GM21717 (cell line): ENCODE results near the gene CALHM2.
A peak's percentile ranks its signal among the peaks of the same experiment; 100 is the strongest.

Experiments used
- ATAC-seq: cut with Tn5 transposase; IDR thresholded peaks from one replicate; pipeline ENCODE4 v1.9.1; 2021; ENCODE audit warnings: mild to moderate bottlenecking, moderate library complexity; ENCODE audit not compliant: unreplicated experiment

The CALHM2 gene

DNA sequence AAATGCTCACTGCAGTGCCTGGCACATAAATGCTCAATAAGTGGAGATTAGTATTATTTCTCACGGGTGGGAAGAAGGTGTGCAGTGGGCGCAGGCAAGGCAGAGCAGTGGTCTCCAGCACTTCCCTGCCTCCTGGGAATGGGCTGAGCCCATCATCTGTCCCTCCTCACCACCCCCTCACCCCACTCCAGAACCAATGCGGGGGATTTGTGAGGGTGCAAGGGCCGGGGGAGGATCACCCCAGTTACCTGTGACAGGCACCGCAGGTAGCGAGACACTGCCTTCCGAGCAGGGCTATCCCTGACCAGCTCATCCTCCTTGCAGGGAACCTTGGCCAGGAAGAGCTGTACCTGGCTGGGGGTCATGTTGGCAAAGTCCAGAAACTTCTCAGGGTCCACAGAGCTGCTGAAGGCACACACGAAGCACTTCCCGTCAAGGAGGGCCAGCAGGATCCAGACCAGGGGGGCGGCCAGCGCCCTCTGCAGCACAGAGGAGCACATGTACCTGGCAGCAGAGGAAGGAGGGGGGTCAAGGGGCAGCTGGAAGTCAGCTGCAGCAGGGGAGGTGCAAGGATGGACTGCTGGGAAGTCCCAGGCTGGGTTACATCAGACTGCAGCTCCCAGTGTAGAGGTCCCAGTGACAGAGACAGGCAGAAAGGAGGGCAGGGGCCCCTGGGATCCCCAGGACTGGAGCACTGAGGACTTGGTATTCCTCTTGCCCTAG lies 24.0 kb upstream of the CALHM2 start:
- ATAC-seq: no peak

DNA sequence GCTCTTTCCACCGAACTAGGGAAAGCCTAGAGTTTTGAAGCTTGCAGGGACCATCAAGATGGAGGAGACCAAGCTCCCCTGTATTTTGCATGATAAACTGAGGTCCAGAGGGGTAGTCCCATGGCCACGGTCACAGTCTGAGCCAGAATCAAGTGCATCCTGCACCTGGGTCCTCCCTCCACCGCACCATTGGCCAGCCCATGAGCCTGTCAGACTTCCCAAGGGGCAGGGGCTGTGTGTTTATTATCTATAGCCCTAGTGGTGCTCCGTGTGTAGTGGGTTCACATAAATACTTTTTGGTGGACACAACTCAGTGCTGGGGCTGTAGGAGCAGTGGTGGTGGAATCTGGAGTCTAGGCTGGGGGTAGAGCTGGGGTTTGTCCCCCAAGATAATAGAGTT lies 23.3 kb upstream of the CALHM2 start:
- ATAC-seq: no peak

DNA sequence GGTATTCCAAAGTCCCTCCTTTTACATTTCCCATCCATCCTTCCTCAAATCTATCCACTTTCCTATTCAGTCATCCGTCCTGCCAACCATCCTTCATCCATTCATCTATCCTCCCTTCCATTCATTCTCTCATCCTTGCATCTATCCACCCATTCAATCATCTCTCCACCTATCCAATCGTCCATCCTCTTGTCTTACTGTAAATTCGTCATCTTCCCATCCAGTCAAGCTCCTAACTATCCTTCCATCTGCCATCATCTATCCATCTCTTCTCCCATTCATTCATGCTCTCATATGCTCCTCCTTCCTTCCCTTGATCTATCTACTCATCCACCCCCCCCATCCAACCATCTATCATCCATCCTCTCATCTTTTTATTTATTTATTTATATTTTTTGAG lies 21.9 kb upstream of the CALHM2 start:
- ATAC-seq: no peak

DNA sequence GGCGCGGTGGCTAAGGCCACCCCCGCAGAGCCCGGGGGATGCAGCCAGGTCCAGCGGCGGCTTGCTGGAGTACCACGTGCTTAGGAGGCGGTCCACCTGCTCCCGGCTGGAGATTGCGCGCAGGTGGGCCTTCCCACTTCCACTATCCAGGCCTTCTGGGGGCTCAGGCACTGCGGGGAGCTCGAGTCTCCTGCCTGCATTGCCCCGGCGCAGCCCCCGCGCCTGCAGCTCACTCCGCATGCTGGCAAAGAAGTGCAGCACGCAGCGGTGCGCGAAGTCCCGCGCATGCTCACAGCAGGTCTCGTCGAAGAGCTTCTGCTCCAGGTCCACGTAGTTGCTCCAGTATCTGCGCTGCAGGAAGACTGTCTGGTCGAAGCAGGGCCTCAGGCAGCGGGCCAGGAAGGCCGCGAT lies 21.1 kb upstream of the CALHM2 start:
- no peak for ATAC-seq

DNA sequence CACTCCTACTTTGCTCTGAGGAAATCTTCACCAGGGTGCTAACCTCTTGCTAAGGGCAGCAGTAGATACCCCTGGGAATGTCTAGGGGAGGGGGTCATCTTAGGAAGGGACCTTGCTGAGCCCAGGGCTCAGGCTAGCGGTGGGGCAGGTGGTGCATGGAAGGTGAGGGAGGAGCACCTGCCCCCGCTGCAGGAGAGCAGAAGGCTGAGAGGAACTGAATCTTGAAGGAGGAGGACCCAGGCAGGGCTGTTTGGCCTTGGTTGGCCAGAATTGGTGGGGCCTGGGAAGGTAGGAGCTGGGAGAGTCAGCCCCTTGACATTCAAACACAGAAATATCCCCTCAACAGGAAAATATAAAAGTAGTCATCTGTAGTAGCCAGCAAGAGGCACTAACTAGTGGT lies 19.8 kb upstream of the CALHM2 start:
- peak; percentile 33 for ATAC-seq

DNA sequence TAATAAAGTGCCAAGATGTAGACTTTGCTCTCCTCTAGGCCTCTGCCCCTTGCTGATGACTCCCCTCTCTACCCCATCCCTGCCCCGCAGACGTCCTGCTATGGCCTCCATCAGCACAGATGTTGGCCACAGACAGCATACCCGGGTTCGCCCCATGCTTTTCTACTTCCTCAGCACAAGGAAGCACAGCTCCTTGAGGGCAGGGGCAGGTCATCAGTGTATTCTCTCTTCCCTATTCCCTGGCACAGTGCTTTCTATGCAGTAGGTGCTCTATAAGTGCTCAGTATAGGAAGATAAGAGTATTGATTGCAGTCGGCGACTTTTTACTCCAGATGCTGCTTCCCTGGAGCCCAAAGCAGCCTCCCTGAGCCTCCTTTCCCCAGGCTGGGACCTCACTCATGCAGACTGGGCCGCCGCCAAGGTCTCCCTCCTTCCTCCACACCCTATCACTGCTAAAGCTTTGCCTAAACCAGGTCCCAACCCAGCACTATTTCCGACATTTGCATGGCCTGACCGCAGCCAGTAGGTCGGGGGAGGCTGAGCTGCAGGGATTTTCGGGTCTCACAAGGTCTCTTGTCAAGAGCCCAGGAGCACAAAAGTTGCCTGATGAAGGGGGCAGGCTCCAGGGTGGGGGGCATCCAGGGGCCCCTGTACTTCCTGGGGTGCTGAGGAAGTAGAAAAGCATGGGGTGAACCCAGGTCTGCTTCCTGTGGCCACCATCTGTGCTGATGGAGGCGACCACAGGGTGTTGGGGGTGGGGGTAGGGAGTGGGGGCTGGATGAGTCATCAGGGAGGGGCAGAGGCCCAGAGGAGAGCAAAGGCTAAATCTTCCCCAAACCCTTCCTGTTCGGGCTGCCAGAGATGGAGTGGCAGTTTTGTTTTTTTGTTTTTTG lies 18.8 kb upstream of the CALHM2 start:
- peak; percentile 74 for ATAC-seq

DNA sequence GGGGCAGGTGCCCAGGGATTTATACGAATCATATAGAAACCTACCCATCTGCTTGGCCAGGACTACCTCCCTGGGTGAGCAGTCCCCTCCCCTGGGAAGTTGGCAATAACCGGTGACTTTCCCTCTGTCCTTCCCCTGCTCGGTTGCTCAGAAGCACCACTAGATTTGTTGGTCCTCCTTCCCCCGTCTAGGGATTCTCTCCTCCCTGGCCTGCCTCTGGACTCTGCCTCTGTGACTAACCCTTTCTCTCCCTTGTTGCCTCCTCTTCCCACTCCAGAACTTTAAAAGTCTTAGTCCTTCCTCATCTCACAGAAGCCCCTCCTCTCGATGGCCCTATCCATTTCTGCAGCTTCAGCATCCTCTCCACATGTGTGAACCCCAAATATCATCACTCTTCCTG lies 17.0 kb upstream of the CALHM2 start:
- ATAC-seq: no peak

DNA sequence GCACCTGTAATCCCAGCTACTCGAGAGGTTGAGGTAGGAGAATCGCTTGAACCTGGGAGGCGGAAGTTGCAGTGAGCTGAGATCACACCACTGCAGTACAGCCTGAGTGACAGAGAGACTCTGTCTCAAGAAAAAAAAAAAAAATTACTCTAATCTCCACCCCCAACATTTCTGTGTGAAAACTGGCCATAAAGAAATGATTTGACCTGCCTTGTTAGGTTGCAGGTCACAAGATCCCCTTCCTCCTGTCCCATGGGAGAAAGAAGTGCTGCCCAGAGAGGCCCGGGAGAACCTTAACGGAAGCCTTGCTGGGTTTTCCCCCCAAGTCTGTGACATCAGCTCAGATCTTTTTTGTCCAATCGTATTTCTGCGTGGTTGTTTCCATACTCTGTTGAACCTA lies 15.2 kb upstream of the CALHM2 start:
- ATAC-seq: peak; percentile 28

DNA sequence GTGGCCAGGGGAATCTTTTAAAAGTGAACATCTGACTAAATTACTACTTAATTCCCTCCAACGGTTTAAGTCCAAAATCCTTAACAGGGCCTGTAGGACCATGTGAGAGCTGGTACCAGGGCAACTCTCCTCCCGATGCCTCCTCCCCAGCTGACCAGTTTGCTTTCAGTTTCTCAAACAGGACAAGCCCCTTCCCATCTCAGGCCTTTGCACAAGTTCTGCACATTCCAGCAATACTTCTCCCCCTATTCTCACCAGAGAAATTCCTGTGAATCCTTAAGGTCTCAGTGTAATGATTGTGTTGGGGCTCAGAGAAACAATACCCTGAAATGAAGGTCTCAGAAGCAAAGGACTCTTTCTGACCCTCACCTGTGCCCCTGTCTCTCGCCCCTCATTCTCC lies 14.6 kb upstream of the CALHM2 start:
- no peak for ATAC-seq

DNA sequence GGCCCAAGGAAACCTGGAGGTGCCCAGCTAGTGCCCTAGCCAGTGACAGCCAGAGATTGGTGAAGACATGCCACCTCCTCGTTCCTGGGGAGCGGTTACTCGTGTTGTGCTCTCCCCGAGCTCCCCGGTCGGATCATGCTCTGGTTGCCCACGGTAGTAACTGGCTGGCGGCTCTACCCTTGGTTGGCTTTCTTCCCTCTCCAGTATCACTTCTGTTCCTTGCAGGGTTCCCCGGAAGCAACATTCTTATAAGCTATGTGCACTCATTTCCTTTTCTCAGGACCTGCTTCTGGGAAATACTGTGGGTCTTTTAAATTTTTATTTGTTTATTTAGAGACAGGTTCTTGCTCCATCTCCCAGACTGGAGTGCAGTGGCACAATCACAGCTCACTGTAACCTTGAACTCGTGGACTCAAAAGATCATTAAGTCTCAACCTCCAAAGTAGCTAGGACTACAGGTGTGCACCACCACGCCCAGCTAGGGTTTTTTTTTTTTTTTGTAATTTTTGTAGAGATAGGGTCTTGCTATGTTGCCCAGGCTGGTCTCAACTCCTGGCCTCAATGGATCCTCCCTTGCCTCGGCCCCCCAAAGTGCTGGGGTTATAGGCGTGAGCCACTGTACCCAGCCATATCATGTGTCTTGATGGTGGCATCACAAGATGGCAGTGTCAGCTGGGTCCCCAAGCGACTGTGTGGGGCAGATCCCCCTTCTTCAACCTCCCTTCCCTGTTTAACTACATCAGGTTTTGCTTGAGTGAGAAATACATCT lies 13.4 kb upstream of the CALHM2 start:
- ATAC-seq: no peak

DNA sequence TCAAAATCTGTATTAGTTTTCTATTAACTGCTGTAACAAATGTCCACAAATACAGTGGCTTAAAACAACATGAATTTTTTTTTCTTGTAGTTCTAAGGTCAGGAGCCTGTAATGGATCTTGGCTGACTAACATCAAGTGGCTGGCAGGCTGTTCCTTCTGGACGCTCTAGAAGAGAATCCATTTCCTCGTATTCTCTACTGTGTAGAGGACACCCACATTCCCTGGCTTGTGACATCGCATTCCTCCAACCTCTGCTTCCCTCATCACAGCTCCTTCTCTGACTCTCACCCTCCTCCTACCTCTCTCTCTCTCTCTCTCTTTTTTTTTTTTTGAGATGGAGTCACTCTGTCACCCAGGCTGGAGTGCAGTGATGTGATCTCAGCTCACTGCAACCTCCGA lies 11.3 kb upstream of the CALHM2 start:
- no peak for ATAC-seq

DNA sequence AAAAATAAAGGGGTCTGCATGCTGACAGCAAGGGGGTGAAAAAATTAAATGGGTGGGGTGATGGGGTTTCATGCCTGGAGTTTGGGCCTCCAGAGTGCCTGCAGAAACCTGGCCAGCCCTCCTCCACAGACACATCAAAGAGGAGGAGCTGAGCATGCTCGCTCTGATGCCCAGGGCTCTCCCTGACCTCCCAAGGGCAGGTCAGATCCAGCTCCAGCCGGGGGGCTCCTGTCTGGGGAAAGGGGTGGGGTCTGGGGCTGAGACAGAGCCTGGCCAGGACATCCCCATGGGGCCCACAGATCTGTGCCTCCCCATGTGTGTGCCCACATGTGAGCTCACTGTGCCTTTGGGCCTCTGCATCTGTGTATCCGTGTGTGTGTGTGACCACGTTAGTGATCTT lies 7.4 kb upstream of the CALHM2 start:
- no peak for ATAC-seq

DNA sequence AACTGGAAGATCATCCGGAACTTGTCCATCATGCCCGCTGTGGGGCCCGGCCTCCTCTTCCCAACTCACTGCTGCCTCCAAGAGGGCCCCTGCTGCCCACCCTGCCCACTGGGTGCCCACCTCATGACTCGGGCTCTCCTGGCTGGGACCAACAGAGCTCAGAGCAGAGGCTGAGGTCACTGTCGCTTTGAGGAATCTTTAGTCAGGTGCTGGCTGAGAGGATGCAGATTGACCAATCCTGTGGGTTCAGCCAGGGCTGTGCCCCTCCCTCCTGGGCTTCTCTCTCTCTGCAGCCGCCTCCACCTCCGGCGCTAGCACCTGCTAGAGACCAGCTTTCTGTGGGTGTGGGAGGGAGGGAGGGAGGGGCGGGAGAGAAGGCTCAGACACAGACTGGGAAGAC lies 6.5 kb upstream of the CALHM2 start, which contains the start of gene CALHM1:
Gene CALHM1 (minus strand): TSS at position 181 of the 400 bp plus-strand sequence. CDS start 149 bp downstream, at position 32.
- peak; percentile 59 for ATAC-seq

DNA sequence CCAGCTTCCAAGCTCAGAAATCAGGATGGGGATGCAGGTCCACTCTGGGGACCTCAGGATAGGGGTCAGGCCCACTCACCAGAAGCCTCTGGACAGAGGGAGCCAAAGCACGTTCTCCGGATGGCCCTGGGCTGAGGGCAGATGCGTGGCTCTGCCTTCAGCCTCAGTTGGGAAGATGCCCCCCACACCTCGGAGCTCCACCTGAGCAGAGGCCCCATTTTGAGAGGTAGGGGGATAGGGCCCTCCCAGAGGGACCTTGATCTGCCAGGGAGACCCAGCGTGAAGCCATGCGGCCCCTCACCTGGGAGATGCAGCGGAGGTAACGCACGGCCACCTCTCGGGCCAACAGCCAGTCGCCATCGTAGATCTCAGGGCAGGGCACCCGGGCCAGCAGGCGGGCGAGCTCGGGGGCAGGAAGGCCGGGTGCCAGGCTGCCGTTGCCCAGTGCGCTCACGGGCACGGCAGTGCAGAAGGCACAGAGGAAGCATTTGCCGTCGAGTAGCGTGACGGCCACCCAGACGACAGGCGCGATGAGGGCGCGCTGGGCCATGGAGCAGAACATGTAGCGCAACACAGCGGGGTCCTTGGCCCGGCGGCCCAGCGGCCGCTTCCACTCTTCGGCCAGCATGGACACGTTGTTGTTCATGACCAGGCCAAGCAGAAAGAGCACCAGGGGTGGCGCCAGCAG lies 5.9 kb upstream of the CALHM2 start:
- no peak for ATAC-seq

DNA sequence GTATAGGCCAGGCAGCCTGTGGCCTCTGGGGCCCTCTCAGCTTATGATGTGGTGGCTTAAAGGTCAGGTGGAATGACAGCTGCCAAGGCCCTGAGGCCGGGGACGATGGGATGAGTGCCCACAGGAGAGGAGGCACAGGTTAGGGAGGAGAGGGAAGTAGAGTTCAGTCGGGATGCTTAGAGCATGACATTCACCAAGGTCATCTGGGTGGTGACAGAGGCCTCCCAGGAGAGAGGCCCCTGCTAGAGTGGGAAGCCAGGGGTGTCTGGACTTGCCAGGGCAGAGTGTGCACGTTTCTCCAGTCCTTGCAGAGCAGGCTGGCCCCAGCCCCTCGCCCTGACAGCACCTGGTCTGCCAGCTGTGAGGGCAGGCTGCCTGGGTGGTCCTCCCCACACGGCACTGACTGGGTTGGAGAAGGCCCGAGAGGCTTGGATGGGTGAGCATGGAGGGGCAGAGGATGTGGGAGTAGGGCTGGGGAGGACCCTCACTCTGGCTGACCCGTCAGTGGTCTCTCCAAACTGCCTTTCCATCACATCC lies 5.1 kb upstream of the CALHM2 start:
- ATAC-seq: no peak

DNA sequence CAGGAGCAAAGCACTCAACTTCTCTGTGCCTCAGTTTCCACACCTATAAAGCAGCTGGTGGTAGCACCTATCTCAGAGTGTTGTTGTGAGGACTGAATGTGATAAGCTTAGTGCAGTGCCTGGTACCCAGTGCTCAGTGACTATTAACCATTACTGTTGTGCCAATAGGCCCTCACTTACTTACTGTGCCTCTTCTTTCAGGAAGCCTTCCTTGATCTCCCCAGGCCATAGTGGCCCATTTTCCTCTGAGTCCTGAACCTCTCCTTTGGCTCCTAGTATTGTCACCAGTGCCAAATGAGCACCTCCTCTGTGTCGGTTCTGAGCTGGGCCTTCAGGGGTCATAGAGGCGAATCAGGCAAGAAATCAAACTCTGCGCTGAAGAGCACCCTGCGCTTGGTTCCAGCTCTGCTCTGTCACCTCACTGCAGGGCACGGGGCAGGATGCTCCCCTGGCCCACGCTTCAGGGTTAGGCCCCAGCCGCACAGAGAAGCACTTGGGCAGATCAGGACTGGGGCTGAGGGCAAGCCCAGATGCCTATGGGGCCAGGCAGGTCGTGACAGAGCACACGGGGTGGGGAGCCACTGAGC lies 4.0 kb upstream of the CALHM2 start:
- no peak for ATAC-seq

DNA sequence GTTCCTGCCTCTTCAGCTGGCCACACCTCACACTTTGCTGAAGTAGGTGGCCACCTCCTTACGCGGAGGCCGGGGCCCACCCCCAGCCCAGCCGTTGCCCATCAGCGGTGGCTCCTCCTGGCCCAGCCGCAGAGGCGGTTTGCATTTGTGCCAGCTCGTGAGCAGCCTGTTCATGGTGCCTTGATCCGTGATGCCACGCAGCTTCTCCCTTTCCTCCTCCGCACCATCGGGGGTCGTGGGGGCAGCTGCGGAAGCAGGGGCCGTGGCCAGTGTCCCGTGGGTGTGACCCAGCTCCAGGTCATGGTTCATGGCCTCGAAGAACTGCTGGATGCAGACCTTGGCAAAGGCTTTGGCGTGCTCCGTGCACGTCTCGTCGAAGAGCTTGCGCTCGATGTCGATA lies 3.1 kb upstream of the CALHM2 start:
- no peak for ATAC-seq

DNA sequence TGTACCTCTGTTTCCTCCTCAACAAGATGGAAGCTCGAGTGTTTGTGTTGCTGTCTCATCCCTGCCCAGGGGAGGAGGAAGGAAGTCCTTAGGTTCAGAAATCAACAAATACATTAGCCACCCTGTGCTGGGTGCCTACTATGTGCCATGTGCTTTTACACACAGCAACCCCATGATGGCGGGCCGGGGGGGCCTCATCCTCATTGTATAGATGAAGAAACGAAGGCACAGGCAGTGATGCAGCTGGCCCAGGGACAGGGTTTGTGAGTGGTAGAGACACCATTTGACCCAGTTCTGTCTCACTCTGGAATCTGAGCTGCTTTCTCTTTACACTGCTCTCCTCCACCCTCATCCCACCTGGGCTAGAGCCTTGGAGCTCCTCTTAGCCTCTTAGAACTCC lies 1.9 kb upstream of the CALHM2 start:
- ATAC-seq: no peak

DNA sequence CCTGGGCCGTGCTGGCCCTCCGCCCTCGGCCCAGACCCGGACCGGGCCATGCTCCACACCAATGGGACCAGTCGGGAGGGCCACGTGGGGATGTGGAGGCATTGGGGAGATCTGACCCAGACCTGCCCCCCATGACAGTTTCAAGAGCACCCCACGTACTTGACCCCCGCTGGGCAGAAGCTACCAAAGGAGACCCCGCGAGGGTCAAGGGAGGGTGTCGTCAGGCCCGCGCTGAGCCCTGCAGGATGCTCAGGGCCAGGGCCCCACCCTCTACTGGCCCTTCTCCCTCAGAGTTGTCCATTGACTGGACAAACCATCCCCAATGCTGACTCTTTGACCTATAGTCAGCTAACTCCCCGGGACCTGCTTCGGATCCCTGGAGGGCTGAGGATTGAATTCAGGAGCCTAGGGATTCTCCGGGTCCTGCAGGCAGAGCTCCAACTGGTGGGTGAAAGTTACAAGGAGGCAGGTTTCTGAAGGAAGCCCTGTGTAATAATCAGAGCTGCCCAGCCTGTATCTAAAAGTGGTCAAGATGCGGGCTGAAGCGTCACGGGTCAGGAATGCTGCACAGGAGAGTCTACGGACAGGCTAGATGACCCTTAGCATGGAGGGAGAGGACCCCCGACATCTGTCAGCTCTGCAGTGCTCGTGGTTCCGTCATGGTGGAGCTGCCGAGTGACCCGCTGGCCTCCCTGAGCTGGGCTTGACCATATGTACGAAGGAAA lies 498 bp upstream of the CALHM2 start:
- ATAC-seq: no peak
